Endothelial cell of umbilical vein (primary cell): ENCODE data around the gene C5AR2. TPM values are rescaled to one million over a fixed set of nuclear protein-coding genes. Genes with fewer than 3 reads are reported as not detected.

Source experiments
- BruUV-seq: library from RNA; stranded (reverse); fragments of 400-500 nt; replicated peaks from 2 replicates; lab custom pipeline; 2021; lab: Mats Ljungman, UMichigan
- CTCF ChIA-PET: fragments of 300-600, 350-600 bp; sonication (Branson Sonifier 250); formaldehyde crosslinking; loops from one replicate; lab custom pipeline; 2021; ENCODE audit warnings: antibody characterized with exemption, inconsistent platforms; lab: Charles Lee
- POLR2A ChIA-PET: fragments of 300-600, 350-600 bp; sonication (Branson Sonifier 250); formaldehyde crosslinking; loops from one replicate; lab custom pipeline; 2021; ENCODE audit warnings: antibody characterized with exemption, inconsistent platforms; lab: Charles Lee
- DNase-seq: peaks from one replicate; pipeline ENCODE4 v3.0.0-alpha.2; 2011; ENCODE audit warnings: low read depth, low spot score
- FAIRE-seq: peaks from 2 replicates; lab custom pipeline; 2011; peaks lifted over from hg19 to GRCh38; lab: Jason Lieb, UNC
- H2AFZ ChIP-seq: 2 replicates; pipeline ENCODE4 v1.6.0; 2012; ENCODE audit warnings: low read depth, low read length, control low read depth, inconsistent platforms
- H3K27ac ChIP-seq: 2 replicates; pipeline ENCODE4 v1.5.1; 2011; ENCODE audit warnings: low read depth, mild to moderate bottlenecking, control low read depth, low read length, moderate library complexity; ENCODE audit not compliant: insufficient read depth
- H3K27me3 ChIP-seq, 2 experiments: 2 replicates each; pipeline versions ENCODE4 v1.6.0 to v1.6.1; 2011; ENCODE audit warnings: low read length in 2 of 2, mixed read lengths in 1 of 2; ENCODE audit not compliant: control insufficient read depth in 2 of 2, insufficient read depth in 2 of 2
- H3K36me3 ChIP-seq, 2 experiments: 2 replicates in 1 of 2; 3 replicates in 1 of 2; pipeline ENCODE4 v1.5.1; 2011; ENCODE audit warnings: low read length in 2 of 2, mild to moderate bottlenecking in 1 of 2, moderate library complexity in 1 of 2; ENCODE audit not compliant: control insufficient read depth in 2 of 2, insufficient read depth in 2 of 2; ENCODE audit errors: extremely low read depth in 1 of 2
- H3K4me1 ChIP-seq: 3 replicates; pipeline ENCODE4 v1.5.1; 2011; ENCODE audit warnings: mild to moderate bottlenecking, low read length; ENCODE audit not compliant: control insufficient read depth, insufficient read depth; ENCODE audit errors: extremely low read depth
- H3K4me2 ChIP-seq: 2 replicates; pipeline ENCODE4 v1.6.1; 2011; ENCODE audit warnings: low read length, control low read depth, mixed read lengths; ENCODE audit not compliant: insufficient read depth
- H3K4me3 ChIP-seq, 3 experiments: fragments of 200-600 bp in 1 of 3; sonication (generic), shearing (Covaris generic) in 1 of 3; replicated peaks in 1 of 3; 2 replicates each; pipeline ENCODE4 v1.5.1; 2011 to 2016; ENCODE audit warnings: control low read depth in 3 of 3, low read length in 3 of 3, mild to moderate bottlenecking in 2 of 3, inconsistent platforms in 1 of 3, low read depth in 1 of 3, moderate library complexity in 1 of 3; ENCODE audit not compliant: insufficient read depth in 1 of 3
- H3K79me2 ChIP-seq: 2 replicates; pipeline ENCODE4 v1.6.0; 2012; ENCODE audit warnings: low read length, inconsistent platforms; ENCODE audit not compliant: control insufficient read depth, insufficient read depth
- H3K9ac ChIP-seq: replicated peaks from 2 replicates; pipeline ENCODE3; 2011; ENCODE audit warnings: low read length, control low read depth; ENCODE audit not compliant: insufficient read depth; ENCODE audit errors: extremely low read depth
- H3K9me1 ChIP-seq: replicated peaks from 3 replicates; pipeline ENCODE4 v1.6.0; 2011; ENCODE audit warnings: mild to moderate bottlenecking, low read length; ENCODE audit not compliant: control insufficient read depth, insufficient read depth; ENCODE audit errors: extremely low read depth
- H3K9me3 ChIP-seq: replicated peaks from 2 replicates; pipeline ENCODE4 v1.5.1; 2012; ENCODE audit warnings: low read length, inconsistent platforms; ENCODE audit not compliant: control insufficient read depth, insufficient read depth
- H4K20me1 ChIP-seq: replicated peaks from 2 replicates; pipeline ENCODE3; 2011; ENCODE audit warnings: mild to moderate bottlenecking, low read length; ENCODE audit not compliant: control insufficient read depth, insufficient read depth; ENCODE audit errors: extremely low read depth
- CTCF ChIP-seq, 2 donors: IDR thresholded peaks; 1 replicate in 1 of 2; 2 replicates in 1 of 2; pipeline ENCODE4 v1.5.1; 2011; ENCODE audit warnings: low read length in 2 of 2, mild to moderate bottlenecking in 2 of 2, moderate library complexity in 2 of 2, control low read depth in 1 of 2, inconsistent platforms in 1 of 2, low read depth in 1 of 2; ENCODE audit not compliant: insufficient read depth in 1 of 2; ENCODE audit errors: extremely low read depth in 1 of 2
- EZH2 ChIP-seq: IDR thresholded peaks from 2 replicates; pipeline ENCODE4 v1.6.1; 2012; ENCODE audit warnings: borderline replicate concordance, low read depth, mild to moderate bottlenecking, moderate library complexity, low read length, inconsistent platforms; ENCODE audit not compliant: severe bottlenecking
- FOS ChIP-seq: IDR thresholded peaks from 2 replicates; pipeline ENCODE4 v1.6.1; 2011; ENCODE audit warnings: mild to moderate bottlenecking, low read length, moderate library complexity, borderline replicate concordance; ENCODE audit not compliant: insufficient read depth
- GATA2 ChIP-seq: IDR thresholded peaks from 2 replicates; pipeline ENCODE4 v1.7.0; 2011; ENCODE audit warnings: low read depth, mild to moderate bottlenecking, moderate library complexity, mixed read lengths, low read length; ENCODE audit not compliant: insufficient read length, insufficient read depth
- JUN ChIP-seq: IDR thresholded peaks from 2 replicates; pipeline ENCODE4 v1.6.1; 2011; ENCODE audit warnings: borderline replicate concordance, low read depth; ENCODE audit not compliant: insufficient read length, insufficient read depth
- MAX ChIP-seq: IDR thresholded peaks from 2 replicates; pipeline ENCODE4 v1.6.1; 2011; ENCODE audit not compliant: insufficient read depth, insufficient read length
- MYC ChIP-seq: IDR thresholded peaks from one replicate; pipeline ENCODE4 v1.6.1; 2011; ENCODE audit warnings: mild to moderate bottlenecking, low read depth, low read length
- POLR2A ChIP-seq: IDR thresholded peaks from 2 replicates; pipeline ENCODE4 v1.6.1; 2012; ENCODE audit warnings: low read depth, mild to moderate bottlenecking, control low read depth, low read length
- POLR2AphosphoS5 ChIP-seq: IDR thresholded peaks from 2 replicates; pipeline ENCODE4 v1.6.1; 2012; ENCODE audit warnings: low read depth, mild to moderate bottlenecking, control low read depth, low read length, moderate library complexity; ENCODE audit not compliant: insufficient read depth
- dilution Hi-C: fragments of 300-500 bp; cut with MboI; formaldehyde crosslinking; loops from one replicate; pipeline ENCODE4 v1.15.0; 2019; ENCODE audit warnings: low sequenced_read_pairs; ENCODE audit not compliant: extremely low pct_ligation_motif_present
- intact Hi-C: fragments of 100-400 bp; cut with micrococcal nuclease; formaldehyde crosslinking; loops from one replicate; pipeline ENCODE4 v1.10.0; 2022
- polyA plus RNA-seq, 4 experiments: library from polyadenylated mRNA; depleted of rRNA in 3 of 4; stranded (reverse) in 3 of 4; unstranded in 1 of 4; fragments of >200 nt; gene quantifications; 2 replicates each; pipeline versions ENCODE4 v1.2.1 to v1.2.3, GENCODE V29; 2011 to 2012; ENCODE audit warnings: missing spikeins in 1 of 4
- total RNA-seq: library from RNA; stranded (reverse); gene quantifications from 2 replicates; pipeline ENCODE4 v1.2.3, GENCODE V29; 2021

The C5AR2 gene
- total and polyA plus RNA-seq, 2 donors (not counting 3 experiments of a cell fraction or from before 2014, with no cell fraction given), result not detected

DNA sequence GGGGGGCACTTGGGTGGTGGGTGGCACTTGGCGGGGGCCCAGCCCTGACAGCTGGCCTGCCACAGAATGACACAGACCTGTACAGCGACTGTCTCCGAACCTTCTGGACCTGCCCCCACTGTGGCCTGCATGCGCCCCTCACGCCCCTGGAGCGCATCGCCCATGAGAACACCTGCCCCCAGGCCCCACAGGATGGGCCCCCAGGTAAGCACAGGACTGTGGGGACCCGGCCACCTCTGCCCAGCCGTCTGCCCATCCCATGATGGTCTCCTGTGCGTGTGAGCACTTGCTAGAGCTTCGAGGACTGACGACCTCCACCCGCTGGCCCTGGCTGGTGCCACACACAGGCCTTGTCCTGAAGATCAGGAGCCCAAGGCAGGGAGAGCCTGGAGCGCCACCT, 49.1 kb downstream of the C5AR2 start:
- no TSS peak for BruUV-seq
- H3K79me2 ChIP-seq, result no peaks in the 10 kb centered on the region
- no peak for FAIRE-seq
- H3K27me3 ChIP-seq, result no peaks in the 10 kb centered on the region
- H3K9me1 ChIP-seq, result no peaks in the 10 kb centered on the region
- dilution Hi-C loops, result no loop called here
- no peaks in the 10 kb centered on the region for H3K4me1 ChIP-seq
- no peak overlapping the region for H3K9ac ChIP-seq
- H4K20me1 ChIP-seq, result no peaks in the 10 kb centered on the region
- no peak overlapping the region for H3K4me2 ChIP-seq
- peaks cover 5 to 49% of the 10 kb centered on the region in 2 experiments for H3K36me3 ChIP-seq
- H3K4me3 ChIP-seq, result no peak overlapping the region
- H2AFZ ChIP-seq, result no peak overlapping the region
- H3K27ac ChIP-seq, result no peak overlapping the region
- ChIA-PET POLR2A (no interaction called here), CTCF (interaction anchor here (1.2 kb wide), 1 partner anchor 10 kb away, joined by 5 read pairs; no protein-coding TSS in a partner anchor)
- TF ChIP-seq GATA2 (no peak), JUN (no peak), POLR2AphosphoS5 (no peak), MAX (no peak), CTCF (IDR thresholded peaks at IDR 0.05; ENCODE audit: extremely low read depth in 1 of 2, insufficient read depth in 1 of 2, low read depth in 1 of 2, low read length in 2 of 2) (no peak), EZH2 (no peak), POLR2A (no peak), MYC (no peak), FOS (no peak)
- intact Hi-C loops, result no loop called here
- no peaks in the 10 kb centered on the region for H3K9me3 ChIP-seq
- DNase-seq, result no peak
